GM12878 (cell line): Measurements from ENCODE around the gene CTCFL. TPM values are rescaled to one million over a fixed set of nuclear protein-coding genes. Genes with fewer than 3 reads are reported as not detected.
A peak's percentile ranks its signal among the peaks of the same experiment; 100 is the strongest.

ENCODE experiments used
- ATAC-seq: fragments of 200-7000 bp; cut with Tn5 transposase; 3 replicates; pipeline ENCODE4 v1.9.1; 2020; ENCODE audit warnings: mild to moderate bottlenecking, moderate library complexity
- BruUV-seq: library from RNA; stranded (reverse); fragments of 400-500 nt; replicated peaks from 2 replicates; lab custom pipeline; 2021; lab: Mats Ljungman, UMichigan
- CTCF ChIA-PET: fragments of 300-600 bp; sonication (Branson Sonifier 250); formaldehyde crosslinking; extraction: SDS; loops from one replicate; lab custom pipeline; 2021; ENCODE audit warnings: inconsistent platforms; lab: Yijun Ruan, JAX
- POLR2A ChIA-PET: fragments of 350-600 bp; formaldehyde crosslinking; extraction: SDS; loops from one replicate; lab custom pipeline; 2021; ENCODE audit warnings: inconsistent platforms; lab: Charles Lee
- RAD21 ChIA-PET: fragments of 300-600 bp; sonication (Branson Sonifier 250); formaldehyde crosslinking; loops from one replicate; lab custom pipeline; 2023; ENCODE audit warnings: antibody characterized with exemption; ENCODE audit not compliant: unreplicated experiment; lab: Charles Lee
- SMC1A ChIA-PET: fragments of 300-600 bp; sonication (Branson Sonifier 250); formaldehyde crosslinking; loops from one replicate; lab custom pipeline; 2023; ENCODE audit not compliant: unreplicated experiment, uncharacterized antibody; lab: Charles Lee
- DNase-seq: peaks from one replicate; pipeline ENCODE4 v3.0.0-alpha.2; 2011; ENCODE audit warnings: low read depth, low spot score
- FAIRE-seq: peaks from 3 replicates; lab custom pipeline; 2011; peaks lifted over from hg19 to GRCh38; lab: Jason Lieb, UNC
- H2AFZ ChIP-seq: 2 replicates; pipeline ENCODE4 v1.6.0; 2011; ENCODE audit warnings: low read depth, low read length, control low read depth; ENCODE audit not compliant: control insufficient read depth
- H3K27ac ChIP-seq: 2 replicates; pipeline ENCODE4 v1.5.1; 2011; ENCODE audit warnings: control low read depth; ENCODE audit not compliant: control insufficient read depth, insufficient read depth
- H3K27me3 ChIP-seq, 2 experiments: replicated peaks in 1 of 2; 2 replicates each; pipeline versions ENCODE4 v1.6.0 to v1.6.1; 2011; ENCODE audit warnings: low read length in 1 of 2; ENCODE audit not compliant: control insufficient read depth in 2 of 2, insufficient read depth in 2 of 2
- H3K36me3 ChIP-seq, 2 experiments: 2 replicates each; pipeline ENCODE4 v1.5.1; 2011; ENCODE audit warnings: low read length in 1 of 2; ENCODE audit not compliant: control insufficient read depth in 2 of 2, insufficient read depth in 2 of 2
- H3K4me1 ChIP-seq: 2 replicates; pipeline ENCODE4 v1.6.1; 2011; ENCODE audit warnings: mild to moderate bottlenecking, low read length, moderate library complexity, mixed read lengths; ENCODE audit not compliant: control insufficient read depth, insufficient read depth
- H3K4me2 ChIP-seq: 2 replicates; pipeline ENCODE4 v1.6.0; 2011; ENCODE audit warnings: control low read depth; ENCODE audit not compliant: control insufficient read depth, insufficient read depth
- H3K4me3 ChIP-seq: fragments of 200-600 bp; sonication (generic); 2 replicates; pipeline ENCODE4 v1.5.1; 2016
- H3K79me2 ChIP-seq: 2 replicates; pipeline ENCODE4 v1.6.0; 2011; ENCODE audit warnings: low read length; ENCODE audit not compliant: control insufficient read depth, insufficient read depth
- H3K9ac ChIP-seq: 2 replicates; pipeline ENCODE4 v1.8.0; 2011; ENCODE audit warnings: low read length, control low read depth, mixed read lengths; ENCODE audit not compliant: control insufficient read depth, insufficient read depth
- H3K9me3 ChIP-seq: replicated peaks from 3 replicates; pipeline ENCODE4 v1.5.1; 2011; ENCODE audit warnings: mild to moderate bottlenecking, low read length; ENCODE audit not compliant: control insufficient read depth, insufficient read depth
- H4K20me1 ChIP-seq: 2 replicates; pipeline ENCODE4 v1.6.0; 2011; ENCODE audit not compliant: control insufficient read depth, insufficient read depth
- BACH1 ChIP-seq: fragments of 450-650 bp; IDR thresholded peaks from 2 replicates; pipeline ENCODE4 v1.6.1; 2017; ENCODE audit warnings: mild to moderate bottlenecking, borderline replicate concordance
- CHD1 ChIP-seq: IDR thresholded peaks from 2 replicates; pipeline ENCODE4 v1.6.1; 2012; ENCODE audit warnings: low read depth, low read length, improper control_type of control experiment
- HDAC6 ChIP-seq: fragments of 200-600 bp; sonication (generic); IDR thresholded peaks from one replicate; pipeline ENCODE4 v1.8.0; 2017; ENCODE audit warnings: antibody characterized with exemption; ENCODE audit not compliant: unreplicated experiment
- NR2C1 ChIP-seq: fragments of 450-650 bp; IDR thresholded peaks from 2 replicates; pipeline ENCODE4 v1.6.1; 2017; ENCODE audit warnings: antibody characterized with exemption, mild to moderate bottlenecking, moderate library complexity
- PRDM15 ChIP-seq: fragments of 450-650 bp; formaldehyde crosslinking; IDR thresholded peaks from 2 replicates; pipeline ENCODE4 v1.4.0; 2020; ENCODE audit warnings: mild to moderate bottlenecking, moderate library complexity
- RUNX3 ChIP-seq: IDR thresholded peaks from 2 replicates; pipeline ENCODE4 v1.6.1; 2012; ENCODE audit warnings: low read length, inconsistent platforms
- SIN3A ChIP-seq: IDR thresholded peaks from 2 replicates; pipeline ENCODE4 v1.6.1; 2012; ENCODE audit warnings: low read depth, low read length, improper control_type of control experiment
- SMAD1 ChIP-seq: fragments of 450-650 bp; IDR thresholded peaks from 2 replicates; pipeline ENCODE4 v1.6.1; 2018; ENCODE audit warnings: mild to moderate bottlenecking, low read depth; ENCODE audit not compliant: partially characterized antibody
- SMC3 ChIP-seq: IDR thresholded peaks from 2 replicates; pipeline ENCODE4 v1.6.1; 2011; ENCODE audit warnings: low read length, improper control_type of control experiment, borderline replicate concordance
- TCF3 ChIP-seq: IDR thresholded peaks from 2 replicates; pipeline ENCODE4 v1.6.1; 2012; ENCODE audit warnings: low read depth, mild to moderate bottlenecking, low read length, borderline replicate concordance; ENCODE audit not compliant: insufficient read depth
- TCF7 ChIP-seq: IDR thresholded peaks from 2 replicates; pipeline ENCODE4 v1.6.1; 2014; ENCODE audit warnings: antibody characterized with exemption, borderline replicate concordance
- ZBED1 ChIP-seq: IDR thresholded peaks from 2 replicates; pipeline ENCODE4 v1.6.1; 2016; ENCODE audit warnings: borderline replicate concordance
- ZSCAN29 ChIP-seq: fragments of 450-650 bp; IDR thresholded peaks from 2 replicates; pipeline ENCODE4 v1.6.1; 2017; ENCODE audit warnings: mild to moderate bottlenecking, moderate library complexity
- WGBS: methylation state at CpG from one replicate; pipeline ENCODE4 v1.1.6; 2016; ENCODE audit warnings: low lambda C conversion rate; ENCODE audit not compliant: insufficient replicate concordance, insufficient coverage; ENCODE audit errors: missing lambda C conversion rate; 5-methylcytosine and 5-hydroxymethylcytosine counted together
- in situ Hi-C: fragments of 300-500 bp; cut with MboI; formaldehyde crosslinking; loops from 9 replicates; pipeline ENCODE4 v1.14.3; 2018; ENCODE audit warnings: mixed read lengths
- intact Hi-C: fragments of 100-400 bp; cut with micrococcal nuclease; formaldehyde crosslinking; loops from one replicate; pipeline ENCODE4 v1.14.2; 2022; ENCODE audit not compliant: unreplicated experiment
- polyA plus RNA-seq, 11 experiments: library from polyadenylated mRNA; depleted of rRNA in 4 of 11; unstranded in 6 of 11; stranded (reverse) in 5 of 11; fragments of >200 nt; fragmentation: Nextera tagmentation in 4 of 11; fragmentation: Illumina TruSeq in 1 of 11; extraction: Ambion mirVana in 4 of 11; extraction: Trizol in 1 of 11; gene quantifications; 1 replicate in 1 of 11; 2 replicates in 10 of 11; pipeline versions ENCODE4 v1.2.1 to v1.2.3, GENCODE V29; 2011 to 2016; ENCODE audit warnings: inconsistent platforms in 2 of 11, missing spikeins in 2 of 11, low read depth in 1 of 11
- total RNA-seq, 4 experiments: library from RNA; depleted of rRNA in 3 of 4; stranded (reverse); fragments of >200 nt in 3 of 4; fragmentation: Illumina TruSeq in 1 of 4; extraction: Trizol in 1 of 4; gene quantifications; 2 replicates each; pipeline versions ENCODE4 v1.2.1 to v1.2.3, GENCODE V29; 2013 to 2021

The CTCFL gene
- total and polyA plus RNA-seq, 10 of the 15 experiments (the other 5 are each of a cell fraction or from before 2014, with no cell fraction given) = 0.06 to 0.20 (median 0.11) TPM; not detected in 4

- no peak overlapping the region for H3K4me3 ChIP-seq
- TF ChIP-seq RUNX3 (peak; percentile 38), ZSCAN29 (no peak), TCF3 (0 out of 2 replicates have a peak, but pooled peaks have one; percentile 8)
- peak overlapping the region; percentile 30; the same call in 1 of the 2 replicates for H3K4me2 ChIP-seq
- H3K36me3 ChIP-seq = no peaks in the 10 kb centered on the region
- POLR2A ChIA-PET = interaction anchor here (2.8 to 4.0 kb wide), 4 partner anchors 7 to 85 kb away, joined by 15 to 20 read pairs (median 20); partner anchors contain the start of gene RBM38
- intact Hi-C loops = no loop called here
- no peak for DNase-seq
- CTCF ChIA-PET = interaction anchor here (1.4 to 4.8 kb wide), 6 partner anchors 16 to 95 kb away, joined by 4 to 28 read pairs (median 8); no protein-coding TSS in a partner anchor
- peak overlapping the region; percentile 43 for H3K27ac ChIP-seq
- BruUV-seq = no TSS peak
- H4K20me1 ChIP-seq = no peaks in the 10 kb centered on the region
- FAIRE-seq = no peak
- H3K79me2 ChIP-seq = no peaks in the 10 kb centered on the region
- RAD21 ChIA-PET = interaction anchor here (1.0 to 3.5 kb wide), 2 partner anchors 76 to 86 kb away, joined by 3 to 26 read pairs; no protein-coding TSS in a partner anchor
- in situ Hi-C loops = loop anchor here (10.0 kb wide), 1 partner anchor 980 kb away; no protein-coding TSS in a partner anchor
- no peak overlapping the region; the same call in 1 of the 2 replicates for H3K9ac ChIP-seq
- H3K27me3 ChIP-seq = no peaks in the 10 kb centered on the region
- SMC1A ChIA-PET = interaction anchor here (1.2 to 6.4 kb wide), 6 partner anchors 7 to 76 kb away, joined by 3 to 49 read pairs (median 10); no protein-coding TSS in a partner anchor
- no peak for ATAC-seq
- peak overlapping the region; percentile 35 for H2AFZ ChIP-seq
- peaks cover 1% of the 10 kb centered on the region; the same call in 1 of the 3 replicates for H3K9me3 ChIP-seq
- 64% methylated on average over 7 of the region's 7 CpGs for WGBS
- peaks cover 51% of the 10 kb centered on the region for H3K4me1 ChIP-seq
Observed at GRCh38 chr20:57474816-57475215, 50.1 kb downstream of the CTCFL start.

- Histone ChIP-seq H3K27me3 (no peaks in the 10 kb centered on the region), H3K27ac (0 out of 2 replicates have a peak overlapping the region, but pooled peaks have one; percentile 43), H3K79me2 (no peaks in the 10 kb centered on the region), H4K20me1 (no peaks in the 10 kb centered on the region), H3K4me3 (no peak overlapping the region), H2AFZ (peak overlapping the region; percentile 35; the same call in 1 of the 2 replicates), H3K36me3 (no peaks in the 10 kb centered on the region), H3K9me3 (peaks cover 1% of the 10 kb centered on the region; the same call in 1 of the 3 replicates), H3K9ac (no peak overlapping the region), H3K4me2 (no peak overlapping the region; the same call in 1 of the 2 replicates), H3K4me1 (peaks cover 56% of the 10 kb centered on the region)
- ChIA-PET SMC1A (interaction anchor here (1.0 to 6.4 kb wide), 14 partner anchors 8 to 84 kb away, joined by 3 to 49 read pairs (median 6); no protein-coding TSS in a partner anchor), RAD21 (interaction anchor here (1.0 to 3.5 kb wide), 10 partner anchors 8 to 85 kb away, joined by 3 to 27 read pairs (median 12); partner anchors contain the start of gene RBM38), POLR2A (interaction anchor here (1.3 to 4.0 kb wide), 7 partner anchors 8 to 84 kb away, joined by 3 to 20 read pairs (median 15); partner anchors contain the start of gene RBM38), CTCF (interaction anchor here (0.9 to 4.8 kb wide), 10 partner anchors 10 to 94 kb away, joined by 3 to 28 read pairs (median 6); no protein-coding TSS in a partner anchor)
- intact Hi-C loops (no loop called here), in situ Hi-C loops (loop anchor here (10.0 kb wide), 1 partner anchor 981 kb away; no protein-coding TSS in a partner anchor)
- WGBS = 100% methylated on average over 2 of the region's 2 CpGs
- FAIRE-seq (no peak), DNase-seq (no peak), ATAC-seq (no peak)
- TF ChIP-seq SMC3 (no peak), BACH1 (no peak), ZBED1 (no peak), SMAD1 (no peak), SIN3A (no peak), NR2C1 (no peak), TCF7 (no peak), CHD1 (no peak), PRDM15 (CRISPR knock-in tag) (no peak), HDAC6 (no peak)
- BruUV-seq = no TSS peak
Observed at GRCh38 chr20:57474205-57474604, 50.7 kb downstream of the CTCFL start.
